WERI-Rb-1 (cell line): Measurements from ENCODE around the gene PLEKHJ1.

Experiments used
- DNase-seq: peaks from one replicate; pipeline ENCODE4 v3.0.0-alpha.2; 2020
- H3K27ac ChIP-seq: fragments of 250-450 bp; sonication (Bioruptor Pico); 2 replicates; pipeline ENCODE4 v1.5.1; 2020; ENCODE audit warnings: mild to moderate bottlenecking, moderate library complexity
- H3K27me3 ChIP-seq: fragments of 250-450 bp; sonication (Bioruptor Pico); 2 replicates; pipeline ENCODE4 v1.5.1; 2021; ENCODE audit warnings: mild to moderate bottlenecking, low read depth, moderate library complexity; ENCODE audit not compliant: insufficient read depth, severe bottlenecking
- H3K36me3 ChIP-seq: fragments of 250-450 bp; sonication (Bioruptor Pico); 2 replicates; pipeline ENCODE4 v1.5.1; 2020; ENCODE audit warnings: mild to moderate bottlenecking, moderate library complexity
- H3K4me3 ChIP-seq: 2 replicates; pipeline ENCODE4 v1.5.1; 2011; ENCODE audit warnings: low read depth, mild to moderate bottlenecking, control low read depth, low read length
- H3K9me3 ChIP-seq: fragments of 250-450 bp; sonication (Bioruptor Pico); 2 replicates; pipeline ENCODE4 v1.5.1; 2021; ENCODE audit warnings: mild to moderate bottlenecking, moderate library complexity; ENCODE audit not compliant: severe bottlenecking
- CTCF ChIP-seq: IDR thresholded peaks from 2 replicates; pipeline ENCODE4 v1.5.1; 2011; ENCODE audit warnings: low read depth, mild to moderate bottlenecking, control low read depth, inconsistent platforms, low read length

PLEKHJ1 gene

GRCh38 chr19:2246801-2247361, 10.8 kb upstream of the PLEKHJ1 start:
- H3K9me3 ChIP-seq: no peaks in the 10 kb centered on the region
- TF ChIP-seq CTCF: no peak
- DNase-seq: no peak
- H3K27ac ChIP-seq: no peak overlapping the region
- H3K4me3 ChIP-seq: no peak overlapping the region
- no peaks in the 10 kb centered on the region for H3K27me3 ChIP-seq
- peaks cover 83% of the 10 kb centered on the region for H3K36me3 ChIP-seq

- Histone ChIP-seq H3K4me3 (no peak overlapping the region), H3K27me3 (no peaks in the 10 kb centered on the region), H3K36me3 (peaks cover 81% of the 10 kb centered on the region), H3K27ac (no peak overlapping the region), H3K9me3 (no peaks in the 10 kb centered on the region)
- DNase-seq: no peak
- no peak for TF ChIP-seq CTCF
Observed at GRCh38 chr19:2246014-2246620, 10.0 kb upstream of the PLEKHJ1 start.

- Histone ChIP-seq H3K36me3 (peaks cover 85% of the 10 kb centered on the region), H3K4me3 (no peak overlapping the region), H3K27ac (no peak overlapping the region), H3K27me3 (no peaks in the 10 kb centered on the region), H3K9me3 (no peaks in the 10 kb centered on the region)
- no peak for TF ChIP-seq CTCF
- no peak for DNase-seq
Observed at GRCh38 chr19:2245273-2245672, 9.1 kb upstream of the PLEKHJ1 start.

GRCh38 chr19:2244486-2244885, 8.4 kb upstream of the PLEKHJ1 start:
- no peak for TF ChIP-seq CTCF
- Histone ChIP-seq H3K27me3 (no peaks in the 10 kb centered on the region), H3K36me3 (peaks cover 85% of the 10 kb centered on the region)

GRCh38 chr19:2244125-2244411, 7.9 kb upstream of the PLEKHJ1 start:
- no peak for TF ChIP-seq CTCF
- H3K9me3 ChIP-seq: no peaks in the 10 kb centered on the region
- H3K27ac ChIP-seq: no peak overlapping the region
- no peak for DNase-seq
- H3K4me3 ChIP-seq: no peak overlapping the region
- peaks cover 82% of the 10 kb centered on the region for H3K36me3 ChIP-seq
- no peaks in the 10 kb centered on the region for H3K27me3 ChIP-seq

More at GRCh38 chr19:2244486-2244885, 8.4 kb upstream of the PLEKHJ1 start:
- no peak for DNase-seq
- no peak overlapping the region for H3K27ac ChIP-seq
- H3K4me3 ChIP-seq: no peak overlapping the region
- H3K9me3 ChIP-seq: no peaks in the 10 kb centered on the region
